Astrocyte (in vitro differentiated cells and primary cell): ENCODE results near the gene GREM1. TPM values are rescaled to one million over a fixed set of nuclear protein-coding genes. Genes with fewer than 3 reads are reported as not detected.

Experiments used
- DNase-seq: peaks from one replicate; pipeline ENCODE4 v3.0.0-alpha.2; 2010; ENCODE audit warnings: low read depth
- FAIRE-seq: peaks from 2 replicates; lab custom pipeline; 2011; peaks lifted over from hg19 to GRCh38; lab: Jason Lieb, UNC
- H2AFZ ChIP-seq: 2 replicates; pipeline ENCODE4 v1.6.0; 2012; ENCODE audit warnings: low read depth, low read length, inconsistent platforms
- H3K27ac ChIP-seq: 2 replicates; pipeline ENCODE4 v1.5.1; 2011; ENCODE audit warnings: low read depth, low read length, inconsistent platforms
- H3K27me3 ChIP-seq: 2 replicates; pipeline ENCODE4 v1.6.0; 2011; ENCODE audit warnings: low read length, inconsistent platforms; ENCODE audit not compliant: insufficient read depth
- H3K36me3 ChIP-seq: 2 replicates; pipeline ENCODE4 v1.5.1; 2011; ENCODE audit warnings: low read length, inconsistent platforms; ENCODE audit not compliant: insufficient read depth
- H3K4me1 ChIP-seq: 2 replicates; pipeline ENCODE4 v1.5.1; 2011; ENCODE audit warnings: low read length, inconsistent platforms; ENCODE audit not compliant: insufficient read depth
- H3K4me2 ChIP-seq: 2 replicates; pipeline ENCODE4 v1.6.0; 2012; ENCODE audit warnings: low read length, inconsistent platforms
- H3K4me3 ChIP-seq: 2 replicates; pipeline ENCODE4 v1.5.1; 2011; ENCODE audit warnings: low read depth, mild to moderate bottlenecking, low read length, inconsistent platforms; ENCODE audit not compliant: insufficient read depth
- H3K79me2 ChIP-seq: 2 replicates; pipeline ENCODE4 v1.6.0; 2012; ENCODE audit warnings: mild to moderate bottlenecking, low read length, inconsistent platforms; ENCODE audit not compliant: insufficient read depth
- H3K9ac ChIP-seq: 2 replicates; pipeline ENCODE4 v1.6.0; 2012; ENCODE audit warnings: mild to moderate bottlenecking, low read length, inconsistent platforms
- H3K9me3 ChIP-seq: 2 replicates; pipeline ENCODE4 v1.5.1; 2012; ENCODE audit warnings: low read depth, mild to moderate bottlenecking, low read length, inconsistent platforms; ENCODE audit not compliant: insufficient read depth
- H4K20me1 ChIP-seq: 2 replicates; pipeline ENCODE4 v1.6.0; 2012; ENCODE audit warnings: low read length, inconsistent platforms; ENCODE audit not compliant: insufficient read depth
- H3K27ac Mint-ChIP-seq: one replicate; pipeline ENCODE4 v1.8.0; 2021; ENCODE audit warnings: mild to moderate bottlenecking, mixed read lengths; ENCODE audit not compliant: unreplicated experiment
- H3K27me3 Mint-ChIP-seq: one replicate; pipeline ENCODE4 v1.8.0; 2021; ENCODE audit warnings: low read depth, mixed read lengths; ENCODE audit not compliant: unreplicated experiment
- H3K36me3 Mint-ChIP-seq: one replicate; pipeline ENCODE4 v1.8.0; 2021; ENCODE audit warnings: low read depth, mixed read lengths; ENCODE audit not compliant: unreplicated experiment
- H3K4me1 Mint-ChIP-seq: one replicate; pipeline ENCODE4 v1.8.0; 2021; ENCODE audit warnings: low read depth, mixed read lengths; ENCODE audit not compliant: unreplicated experiment
- H3K4me3 Mint-ChIP-seq: one replicate; pipeline ENCODE4 v1.8.0; 2021; ENCODE audit warnings: mild to moderate bottlenecking, moderate library complexity, mixed read lengths; ENCODE audit not compliant: unreplicated experiment
- H3K9me3 Mint-ChIP-seq: one replicate; pipeline ENCODE4 v1.8.0; 2021; ENCODE audit warnings: mild to moderate bottlenecking, mixed read lengths; ENCODE audit not compliant: unreplicated experiment
- EZH2 ChIP-seq: IDR thresholded peaks from 2 replicates; pipeline ENCODE4 v1.6.1; 2012; ENCODE audit warnings: mild to moderate bottlenecking, low read length, inconsistent platforms; ENCODE audit not compliant: insufficient read depth
- total RNA-seq: library from RNA; stranded (reverse); gene quantifications from 2 replicates; pipeline ENCODE4 v1.2.1, GENCODE V29; 2021
- TF ChIP-seq, protein P1 (sequence below): IDR thresholded peaks from 2 replicates; pipeline ENCODE4 v1.5.1; 2011; ENCODE audit warnings: low read depth, mild to moderate bottlenecking, inconsistent platforms, low read length, moderate library complexity; ENCODE audit not compliant: insufficient read depth

The GREM1 gene
- total RNA-seq, 1 donor from 2014 or later, result 112 TPM

DNA sequence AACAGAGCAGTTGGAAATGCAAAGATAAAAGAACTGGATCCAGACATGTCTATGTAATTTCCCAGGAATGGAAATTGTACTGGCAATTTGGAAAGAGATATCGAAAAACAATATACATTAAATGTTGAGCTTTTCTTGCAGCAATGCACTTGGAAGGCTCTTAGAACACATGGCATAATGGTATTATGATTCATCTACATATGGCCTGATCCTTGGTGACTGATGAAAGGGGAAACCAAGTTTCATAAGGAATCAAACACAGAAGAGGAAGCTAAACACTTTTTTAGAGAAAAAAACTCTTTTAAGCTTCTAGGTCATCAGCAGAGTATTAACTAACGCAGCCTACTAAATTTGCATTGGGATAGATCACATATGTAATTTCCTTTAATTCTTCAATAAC lies 12.4 kb upstream of the GREM1 start:
- Histone ChIP-seq H3K27ac (peak overlapping the region; percentile 61), H3K4me3 (no peak overlapping the region), H3K79me2 (no peaks in the 10 kb centered on the region), H4K20me1 (no peaks in the 10 kb centered on the region), H2AFZ (no peak overlapping the region), H3K4me1 (peaks cover 42% of the 10 kb centered on the region), H3K4me2 (peak overlapping the region; percentile 63), H3K9me3 (no peaks in the 10 kb centered on the region), H3K27me3 (no peaks in the 10 kb centered on the region), H3K36me3 (no peaks in the 10 kb centered on the region), H3K9ac (no peak overlapping the region)
- Mint-ChIP-seq H3K36me3 (no peaks in the 10 kb centered on the region), H3K27ac (peak overlapping the region; percentile 35), H3K9me3 (no peaks in the 10 kb centered on the region), H3K27me3 (peaks cover 9% of the 10 kb centered on the region), H3K4me1 (peaks cover 33% of the 10 kb centered on the region), H3K4me3 (no peak overlapping the region)
- no peak for DNase-seq
- no peak for FAIRE-seq
- TF ChIP-seq, protein P1, sequence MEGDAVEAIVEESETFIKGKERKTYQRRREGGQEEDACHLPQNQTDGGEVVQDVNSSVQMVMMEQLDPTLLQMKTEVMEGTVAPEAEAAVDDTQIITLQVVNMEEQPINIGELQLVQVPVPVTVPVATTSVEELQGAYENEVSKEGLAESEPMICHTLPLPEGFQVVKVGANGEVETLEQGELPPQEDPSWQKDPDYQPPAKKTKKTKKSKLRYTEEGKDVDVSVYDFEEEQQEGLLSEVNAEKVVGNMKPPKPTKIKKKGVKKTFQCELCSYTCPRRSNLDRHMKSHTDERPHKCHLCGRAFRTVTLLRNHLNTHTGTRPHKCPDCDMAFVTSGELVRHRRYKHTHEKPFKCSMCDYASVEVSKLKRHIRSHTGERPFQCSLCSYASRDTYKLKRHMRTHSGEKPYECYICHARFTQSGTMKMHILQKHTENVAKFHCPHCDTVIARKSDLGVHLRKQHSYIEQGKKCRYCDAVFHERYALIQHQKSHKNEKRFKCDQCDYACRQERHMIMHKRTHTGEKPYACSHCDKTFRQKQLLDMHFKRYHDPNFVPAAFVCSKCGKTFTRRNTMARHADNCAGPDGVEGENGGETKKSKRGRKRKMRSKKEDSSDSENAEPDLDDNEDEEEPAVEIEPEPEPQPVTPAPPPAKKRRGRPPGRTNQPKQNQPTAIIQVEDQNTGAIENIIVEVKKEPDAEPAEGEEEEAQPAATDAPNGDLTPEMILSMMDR, result no peak
- TF ChIP-seq EZH2, result no peak

DNA sequence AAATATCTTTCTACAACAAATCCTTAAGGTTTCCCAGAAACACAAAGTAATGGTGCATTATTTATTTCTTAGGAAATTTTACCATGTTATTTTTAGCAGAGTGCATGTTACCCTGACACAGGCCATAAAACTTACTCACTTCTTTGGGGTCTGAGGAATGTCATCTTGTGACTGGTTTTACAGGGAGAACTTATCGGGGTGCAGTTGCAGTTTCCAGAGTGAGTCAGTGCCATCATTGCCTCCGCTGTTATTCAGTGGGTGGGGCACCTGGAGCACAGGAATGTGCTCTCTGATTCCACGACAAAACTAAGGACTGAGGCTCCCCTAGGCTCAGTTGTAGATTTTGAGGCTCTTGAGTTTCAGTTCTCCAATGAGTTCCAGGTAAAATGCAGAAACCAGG lies 11.1 kb upstream of the GREM1 start:
- Histone ChIP-seq H3K79me2 (no peaks in the 10 kb centered on the region), H3K4me2 (peak overlapping the region; percentile 63), H3K36me3 (no peaks in the 10 kb centered on the region), H3K9me3 (no peaks in the 10 kb centered on the region), H3K27me3 (no peaks in the 10 kb centered on the region), H4K20me1 (no peaks in the 10 kb centered on the region), H3K9ac (peak overlapping the region; percentile 52), H2AFZ (no peak overlapping the region), H3K4me3 (no peak overlapping the region), H3K27ac (peak overlapping the region; percentile 61), H3K4me1 (peaks cover 38% of the 10 kb centered on the region)
- FAIRE-seq (peak; percentile 34), DNase-seq (peak; percentile 81)
- Mint-ChIP-seq H3K4me3 (no peak overlapping the region), H3K9me3 (no peaks in the 10 kb centered on the region), H3K36me3 (no peaks in the 10 kb centered on the region), H3K27ac (no peak overlapping the region), H3K4me1 (peaks cover 33% of the 10 kb centered on the region), H3K27me3 (peaks cover 9% of the 10 kb centered on the region)
- TF ChIP-seq, protein P1, result no peak
- no peak for TF ChIP-seq EZH2

DNA sequence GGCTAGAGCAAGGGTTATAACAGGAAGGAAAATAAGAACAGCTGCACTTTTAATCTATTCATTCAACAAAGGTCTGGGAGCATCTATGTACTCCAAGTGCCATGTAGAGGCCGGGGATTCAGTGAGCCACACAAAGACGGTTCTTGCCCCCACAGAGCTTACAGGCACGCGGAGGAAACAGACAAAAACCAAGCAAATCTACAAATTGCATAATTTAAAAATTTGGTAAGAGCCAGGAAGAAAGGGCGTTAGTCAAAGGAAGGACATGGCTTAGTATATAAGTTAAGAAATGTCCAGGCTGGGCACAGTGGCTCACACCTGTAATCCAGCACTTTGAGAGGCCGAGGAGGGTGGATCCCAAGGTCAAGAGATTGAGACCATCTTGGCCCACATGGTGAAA lies 10.4 kb upstream of the GREM1 start:
- H3K27me3 Mint-ChIP-seq, result peaks cover 9% of the 10 kb centered on the region
- no peaks in the 10 kb centered on the region for H3K9me3 Mint-ChIP-seq
- DNase-seq (no peak), FAIRE-seq (no peak)
- H3K4me1 ChIP-seq, result peaks cover 34% of the 10 kb centered on the region
- H4K20me1 ChIP-seq, result no peaks in the 10 kb centered on the region
- H2AFZ ChIP-seq, result no peak overlapping the region
- H3K36me3 ChIP-seq, result no peaks in the 10 kb centered on the region
- no peaks in the 10 kb centered on the region for H3K79me2 ChIP-seq
- no peak overlapping the region for H3K4me2 ChIP-seq
- no peaks in the 10 kb centered on the region for H3K9me3 ChIP-seq
- no peak overlapping the region for H3K4me3 ChIP-seq
- H3K4me3 Mint-ChIP-seq, result no peak overlapping the region
- no peaks in the 10 kb centered on the region for H3K27me3 ChIP-seq
- H3K27ac ChIP-seq, result no peak overlapping the region
- no peaks in the 10 kb centered on the region for H3K36me3 Mint-ChIP-seq
- no peak for TF ChIP-seq EZH2
- TF ChIP-seq, protein P1, result no peak
- H3K9ac ChIP-seq, result no peak overlapping the region
- H3K27ac Mint-ChIP-seq, result no peak overlapping the region
- H3K4me1 Mint-ChIP-seq, result peaks cover 33% of the 10 kb centered on the region
